ENCODE results near the gene FILIP1L.

The FILIP1L gene

GRCh38 chr3:100114413-100115030 lies at the start of gene FILIP1L:
Gene FILIP1L, minus strand, starts transcription at chr3:100114501.
- no peak for DNase-seq

GRCh38 chr3:100163787-100164186 lies 49.5 kb upstream of the FILIP1L start:
- no peak for DNase-seq

GRCh38 chr3:100160521-100160920 lies 46.2 kb upstream of the FILIP1L start:
- DNase-seq = no peak

- DNase-seq = no peak
Measured at GRCh38 chr3:100159331-100160153, 45.2 kb upstream of the FILIP1L start.

- DNase-seq = no peak
Measured at GRCh38 chr3:100158918-100159330, 44.6 kb upstream of the FILIP1L start.

- no peak for DNase-seq
Measured at GRCh38 chr3:100157685-100158084, 43.4 kb upstream of the FILIP1L start.

GRCh38 chr3:100155590-100155989 lies 41.3 kb upstream of the FILIP1L start:
- no peak for DNase-seq

- DNase-seq = no peak
Measured at GRCh38 chr3:100155128-100155527, 40.8 kb upstream of the FILIP1L start.

GRCh38 chr3:100154171-100154570 lies 39.9 kb upstream of the FILIP1L start:
- DNase-seq = no peak

GRCh38 chr3:100151024-100151707 lies 36.9 kb upstream of the FILIP1L start:
- DNase-seq = no peak

- DNase-seq = no peak
Measured at GRCh38 chr3:100150473-100150872, 36.2 kb upstream of the FILIP1L start.

GRCh38 chr3:100149713-100150415 lies 35.6 kb upstream of the FILIP1L start:
- no peak for DNase-seq

GRCh38 chr3:100149130-100149529 lies 34.8 kb upstream of the FILIP1L start:
- no peak for DNase-seq

GRCh38 chr3:100144255-100144866 lies 30.1 kb upstream of the FILIP1L start:
- DNase-seq = no peak

GRCh38 chr3:100141586-100141985 lies 27.3 kb upstream of the FILIP1L start:
- DNase-seq = no peak

- no peak for DNase-seq
Measured at GRCh38 chr3:100140976-100141375, 26.7 kb upstream of the FILIP1L start.

GRCh38 chr3:100136921-100137320 lies 22.6 kb upstream of the FILIP1L start:
- no peak for DNase-seq

GRCh38 chr3:100131241-100131640 lies 16.9 kb upstream of the FILIP1L start:
- no peak for DNase-seq

- DNase-seq = no peak
Measured at GRCh38 chr3:100129941-100130340, 15.6 kb upstream of the FILIP1L start.

- DNase-seq = no peak
Measured at GRCh38 chr3:100128565-100128964, 14.3 kb upstream of the FILIP1L start.

- DNase-seq = no peak
Measured at GRCh38 chr3:100127792-100128191, 13.5 kb upstream of the FILIP1L start.

- no peak for DNase-seq
Measured at GRCh38 chr3:100125161-100125938, 11.0 kb upstream of the FILIP1L start.
